Endothelial cell of umbilical vein (primary cell): ENCODE measurements around the gene KATNB1. TPM values are rescaled to one million over a fixed set of nuclear protein-coding genes. Genes with fewer than 3 reads are reported as not detected.

Source experiments
- BruUV-seq: library from RNA; stranded (reverse); fragments of 400-500 nt; replicated peaks from 2 replicates; lab custom pipeline; 2021; lab: Mats Ljungman, UMichigan
- CTCF ChIA-PET: fragments of 300-600, 350-600 bp; sonication (Branson Sonifier 250); formaldehyde crosslinking; loops from one replicate; lab custom pipeline; 2021; ENCODE audit warnings: antibody characterized with exemption, inconsistent platforms; lab: Charles Lee
- POLR2A ChIA-PET: fragments of 300-600, 350-600 bp; sonication (Branson Sonifier 250); formaldehyde crosslinking; loops from one replicate; lab custom pipeline; 2021; ENCODE audit warnings: antibody characterized with exemption, inconsistent platforms; lab: Charles Lee
- DNase-seq: peaks from one replicate; pipeline ENCODE4 v3.0.0-alpha.2; 2011; ENCODE audit warnings: low read depth, low spot score
- FAIRE-seq: peaks from 2 replicates; lab custom pipeline; 2011; peaks lifted over from hg19 to GRCh38; lab: Jason Lieb, UNC
- H2AFZ ChIP-seq: 2 replicates; pipeline ENCODE4 v1.6.0; 2012; ENCODE audit warnings: low read depth, low read length, control low read depth, inconsistent platforms
- H3K27ac ChIP-seq: 2 replicates; pipeline ENCODE4 v1.5.1; 2011; ENCODE audit warnings: low read depth, mild to moderate bottlenecking, control low read depth, low read length, moderate library complexity; ENCODE audit not compliant: insufficient read depth
- H3K27me3 ChIP-seq, 2 experiments: 2 replicates each; pipeline versions ENCODE4 v1.6.0 to v1.6.1; 2011; ENCODE audit warnings: low read length in 2 of 2, mixed read lengths in 1 of 2; ENCODE audit not compliant: control insufficient read depth in 2 of 2, insufficient read depth in 2 of 2
- H3K36me3 ChIP-seq, 2 experiments: 2 replicates in 1 of 2; 3 replicates in 1 of 2; pipeline ENCODE4 v1.5.1; 2011; ENCODE audit warnings: low read length in 2 of 2, mild to moderate bottlenecking in 1 of 2, moderate library complexity in 1 of 2; ENCODE audit not compliant: control insufficient read depth in 2 of 2, insufficient read depth in 2 of 2; ENCODE audit errors: extremely low read depth in 1 of 2
- H3K4me1 ChIP-seq: 3 replicates; pipeline ENCODE4 v1.5.1; 2011; ENCODE audit warnings: mild to moderate bottlenecking, low read length; ENCODE audit not compliant: control insufficient read depth, insufficient read depth; ENCODE audit errors: extremely low read depth
- H3K4me2 ChIP-seq: 2 replicates; pipeline ENCODE4 v1.6.1; 2011; ENCODE audit warnings: low read length, control low read depth, mixed read lengths; ENCODE audit not compliant: insufficient read depth
- H3K4me3 ChIP-seq, 3 experiments: fragments of 200-600 bp in 1 of 3; sonication (generic), shearing (Covaris generic) in 1 of 3; replicated peaks in 1 of 3; 2 replicates each; pipeline ENCODE4 v1.5.1; 2011 to 2016; ENCODE audit warnings: control low read depth in 3 of 3, low read length in 3 of 3, mild to moderate bottlenecking in 2 of 3, inconsistent platforms in 1 of 3, low read depth in 1 of 3, moderate library complexity in 1 of 3; ENCODE audit not compliant: insufficient read depth in 1 of 3
- H3K79me2 ChIP-seq: 2 replicates; pipeline ENCODE4 v1.6.0; 2012; ENCODE audit warnings: low read length, inconsistent platforms; ENCODE audit not compliant: control insufficient read depth, insufficient read depth
- H3K9ac ChIP-seq: replicated peaks from 2 replicates; pipeline ENCODE3; 2011; ENCODE audit warnings: low read length, control low read depth; ENCODE audit not compliant: insufficient read depth; ENCODE audit errors: extremely low read depth
- H3K9me1 ChIP-seq: replicated peaks from 3 replicates; pipeline ENCODE4 v1.6.0; 2011; ENCODE audit warnings: mild to moderate bottlenecking, low read length; ENCODE audit not compliant: control insufficient read depth, insufficient read depth; ENCODE audit errors: extremely low read depth
- H3K9me3 ChIP-seq: replicated peaks from 2 replicates; pipeline ENCODE4 v1.5.1; 2012; ENCODE audit warnings: low read length, inconsistent platforms; ENCODE audit not compliant: control insufficient read depth, insufficient read depth
- H4K20me1 ChIP-seq: replicated peaks from 2 replicates; pipeline ENCODE3; 2011; ENCODE audit warnings: mild to moderate bottlenecking, low read length; ENCODE audit not compliant: control insufficient read depth, insufficient read depth; ENCODE audit errors: extremely low read depth
- EZH2 ChIP-seq: IDR thresholded peaks from 2 replicates; pipeline ENCODE4 v1.6.1; 2012; ENCODE audit warnings: borderline replicate concordance, low read depth, mild to moderate bottlenecking, moderate library complexity, low read length, inconsistent platforms; ENCODE audit not compliant: severe bottlenecking
- FOS ChIP-seq: IDR thresholded peaks from 2 replicates; pipeline ENCODE4 v1.6.1; 2011; ENCODE audit warnings: mild to moderate bottlenecking, low read length, moderate library complexity, borderline replicate concordance; ENCODE audit not compliant: insufficient read depth
- GATA2 ChIP-seq: IDR thresholded peaks from 2 replicates; pipeline ENCODE4 v1.7.0; 2011; ENCODE audit warnings: low read depth, mild to moderate bottlenecking, moderate library complexity, mixed read lengths, low read length; ENCODE audit not compliant: insufficient read length, insufficient read depth
- JUN ChIP-seq: IDR thresholded peaks from 2 replicates; pipeline ENCODE4 v1.6.1; 2011; ENCODE audit warnings: borderline replicate concordance, low read depth; ENCODE audit not compliant: insufficient read length, insufficient read depth
- MAX ChIP-seq: IDR thresholded peaks from 2 replicates; pipeline ENCODE4 v1.6.1; 2011; ENCODE audit not compliant: insufficient read depth, insufficient read length
- MYC ChIP-seq: IDR thresholded peaks from one replicate; pipeline ENCODE4 v1.6.1; 2011; ENCODE audit warnings: mild to moderate bottlenecking, low read depth, low read length
- POLR2A ChIP-seq: IDR thresholded peaks from 2 replicates; pipeline ENCODE4 v1.6.1; 2012; ENCODE audit warnings: low read depth, mild to moderate bottlenecking, control low read depth, low read length
- POLR2AphosphoS5 ChIP-seq: IDR thresholded peaks from 2 replicates; pipeline ENCODE4 v1.6.1; 2012; ENCODE audit warnings: low read depth, mild to moderate bottlenecking, control low read depth, low read length, moderate library complexity; ENCODE audit not compliant: insufficient read depth
- dilution Hi-C: fragments of 300-500 bp; cut with MboI; formaldehyde crosslinking; loops from one replicate; pipeline ENCODE4 v1.15.0; 2019; ENCODE audit warnings: low sequenced_read_pairs; ENCODE audit not compliant: extremely low pct_ligation_motif_present
- intact Hi-C: fragments of 100-400 bp; cut with micrococcal nuclease; formaldehyde crosslinking; loops from one replicate; pipeline ENCODE4 v1.10.0; 2022
- polyA plus RNA-seq, 4 experiments: library from polyadenylated mRNA; depleted of rRNA in 3 of 4; stranded (reverse) in 3 of 4; unstranded in 1 of 4; fragments of >200 nt; gene quantifications; 2 replicates each; pipeline versions ENCODE4 v1.2.1 to v1.2.3, GENCODE V29; 2011 to 2012; ENCODE audit warnings: missing spikeins in 1 of 4
- total RNA-seq: library from RNA; stranded (reverse); gene quantifications from 2 replicates; pipeline ENCODE4 v1.2.3, GENCODE V29; 2021
- TF ChIP-seq, protein P1 (sequence below), 2 donors: IDR thresholded peaks; 1 replicate in 1 of 2; 2 replicates in 1 of 2; pipeline ENCODE4 v1.5.1; 2011; ENCODE audit warnings: low read length in 2 of 2, mild to moderate bottlenecking in 2 of 2, moderate library complexity in 2 of 2, control low read depth in 1 of 2, inconsistent platforms in 1 of 2, low read depth in 1 of 2; ENCODE audit not compliant: insufficient read depth in 1 of 2; ENCODE audit errors: extremely low read depth in 1 of 2

KATNB1 gene
- total and polyA plus RNA-seq, 2 donors (not counting 3 experiments of a cell fraction or from before 2014, with no cell fraction given), result 25.9 to 35.9 TPM

DNA sequence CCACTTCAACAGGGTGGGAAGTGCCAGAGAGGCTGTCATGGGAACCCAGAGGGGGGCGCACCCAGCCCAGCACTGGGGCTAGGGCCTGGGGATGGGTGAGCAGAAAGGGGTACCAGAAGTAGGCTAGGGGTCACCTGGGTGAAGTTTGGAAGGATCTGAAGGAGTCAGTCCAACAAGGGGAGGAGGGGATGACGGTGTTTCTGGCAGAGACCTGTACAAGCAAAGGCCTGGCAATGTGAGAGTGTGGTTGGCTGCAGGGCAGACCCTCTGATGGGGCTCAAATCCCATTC, 13.4 kb upstream of the KATNB1 start:
- no peaks in the 10 kb centered on the region for H3K9me3 ChIP-seq
- H3K79me2 ChIP-seq, result no peaks in the 10 kb centered on the region
- no peaks in the 10 kb centered on the region for H3K27me3 ChIP-seq
- no peak overlapping the region for H3K9ac ChIP-seq
- H3K4me1 ChIP-seq, result no peaks in the 10 kb centered on the region
- ChIA-PET POLR2A (no interaction called here), CTCF (interaction anchor here (1.3 to 4.4 kb wide), 5 partner anchors 67 to 282 kb away, joined by 3 to 63 read pairs (median 5); no protein-coding TSS in a partner anchor)
- H2AFZ ChIP-seq, result no peak overlapping the region
- intact Hi-C loops (no loop called here), dilution Hi-C loops (no loop called here)
- H3K4me3 ChIP-seq, result no peak overlapping the region
- H3K27ac ChIP-seq, result no peak overlapping the region
- no peaks in the 10 kb centered on the region for H3K9me1 ChIP-seq
- no peak for DNase-seq
- FAIRE-seq, result no peak
- TF ChIP-seq MYC (no peak), FOS (no peak), EZH2 (no peak), GATA2 (no peak), MAX (no peak), POLR2AphosphoS5 (no peak), POLR2A (no peak)
- no peak overlapping the region for H3K4me2 ChIP-seq
- H4K20me1 ChIP-seq, result no peaks in the 10 kb centered on the region
- no peaks in the 10 kb centered on the region for H3K36me3 ChIP-seq
- BruUV-seq, result no TSS peak

GRCh38 chr16:57722651-57723050, 12.9 kb upstream of the KATNB1 start:
- FAIRE-seq (no peak), DNase-seq (no peak)
- intact Hi-C loops (no loop called here), dilution Hi-C loops (no loop called here)
- ChIA-PET CTCF (interaction anchor here (0.6 to 5.3 kb wide), 34 partner anchors 9 to 298 kb away, joined by 3 to 43 read pairs (median 4); partner anchors contain the start of genes KATNB1, USB1 and ZNF319), POLR2A (interaction anchor here (1.0 kb wide), 1 partner anchor 146 kb away, joined by 3 read pairs; no protein-coding TSS in a partner anchor)
- no peaks in the 10 kb centered on the region for H3K79me2 ChIP-seq
- H3K9ac ChIP-seq, result no peak overlapping the region
- no peaks in the 10 kb centered on the region for H3K9me3 ChIP-seq
- no peaks in the 10 kb centered on the region for H3K27me3 ChIP-seq
- H3K4me3 ChIP-seq, result no peak overlapping the region
- TF ChIP-seq GATA2 (no peak), JUN (no peak), FOS (no peak), MYC (no peak), POLR2A (no peak), EZH2 (no peak), POLR2AphosphoS5 (no peak), MAX (no peak)
- TF ChIP-seq, protein P1, sequence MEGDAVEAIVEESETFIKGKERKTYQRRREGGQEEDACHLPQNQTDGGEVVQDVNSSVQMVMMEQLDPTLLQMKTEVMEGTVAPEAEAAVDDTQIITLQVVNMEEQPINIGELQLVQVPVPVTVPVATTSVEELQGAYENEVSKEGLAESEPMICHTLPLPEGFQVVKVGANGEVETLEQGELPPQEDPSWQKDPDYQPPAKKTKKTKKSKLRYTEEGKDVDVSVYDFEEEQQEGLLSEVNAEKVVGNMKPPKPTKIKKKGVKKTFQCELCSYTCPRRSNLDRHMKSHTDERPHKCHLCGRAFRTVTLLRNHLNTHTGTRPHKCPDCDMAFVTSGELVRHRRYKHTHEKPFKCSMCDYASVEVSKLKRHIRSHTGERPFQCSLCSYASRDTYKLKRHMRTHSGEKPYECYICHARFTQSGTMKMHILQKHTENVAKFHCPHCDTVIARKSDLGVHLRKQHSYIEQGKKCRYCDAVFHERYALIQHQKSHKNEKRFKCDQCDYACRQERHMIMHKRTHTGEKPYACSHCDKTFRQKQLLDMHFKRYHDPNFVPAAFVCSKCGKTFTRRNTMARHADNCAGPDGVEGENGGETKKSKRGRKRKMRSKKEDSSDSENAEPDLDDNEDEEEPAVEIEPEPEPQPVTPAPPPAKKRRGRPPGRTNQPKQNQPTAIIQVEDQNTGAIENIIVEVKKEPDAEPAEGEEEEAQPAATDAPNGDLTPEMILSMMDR (IDR thresholded peaks at IDR 0.05; ENCODE audit: extremely low read depth in 1 of 2, insufficient read depth in 1 of 2, low read depth in 1 of 2, low read length in 2 of 2), result no peak
- H3K27ac ChIP-seq, result no peak overlapping the region
- H2AFZ ChIP-seq, result no peak overlapping the region
- H3K4me2 ChIP-seq, result no peak overlapping the region
- H4K20me1 ChIP-seq, result no peaks in the 10 kb centered on the region
- no TSS peak for BruUV-seq
- no peaks in the 10 kb centered on the region for H3K9me1 ChIP-seq
- H3K4me1 ChIP-seq, result no peaks in the 10 kb centered on the region
- H3K36me3 ChIP-seq, result no peaks in the 10 kb centered on the region
